Stimulated activated CD8-positive, alpha-beta memory T cell treated with anti-CD3 and anti-CD28 coated beads, Interleukin-7, amount 100 ng/mL, for 24 hours (primary cell): ENCODE results near the gene PRCC.
"Not testable (repeated sequence)": the region's sequence is repeated elsewhere in the genome, so short reads cannot be mapped to it uniquely, and the experiment has no call there.

Experiments
- DNase-seq: peaks from one replicate; pipeline ENCODE4 v3.0.0-alpha.2; 2020; ENCODE audit warnings: low read depth

Gene PRCC

GRCh38 chr1:156744344-156744743, 23.0 kb upstream of the PRCC start:
- DNase-seq = no peak

- no peak for DNase-seq
These were observed 22.4 kb upstream of the PRCC start for GRCh38 chr1:156744786-156745419.

DNA sequence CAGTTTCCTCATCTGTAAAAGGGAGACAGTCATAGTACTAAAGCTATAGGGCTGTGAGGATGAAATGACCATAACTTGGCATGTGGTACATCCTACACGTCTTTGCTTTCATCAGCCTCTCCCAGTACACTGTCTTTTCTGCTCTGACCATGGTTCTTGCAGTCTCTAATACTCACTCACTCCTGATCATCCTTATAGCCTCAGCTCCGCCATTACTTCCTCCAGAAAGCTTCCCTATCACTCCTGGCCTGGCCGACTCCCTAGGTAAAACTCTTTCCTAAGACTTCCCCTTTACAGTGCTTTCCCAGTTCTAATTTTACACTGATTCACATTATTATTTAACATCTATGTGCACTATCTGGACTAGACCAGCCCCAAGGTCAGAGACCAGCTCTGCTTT, 21.5 kb upstream of the PRCC start:
- no peak for DNase-seq

DNA sequence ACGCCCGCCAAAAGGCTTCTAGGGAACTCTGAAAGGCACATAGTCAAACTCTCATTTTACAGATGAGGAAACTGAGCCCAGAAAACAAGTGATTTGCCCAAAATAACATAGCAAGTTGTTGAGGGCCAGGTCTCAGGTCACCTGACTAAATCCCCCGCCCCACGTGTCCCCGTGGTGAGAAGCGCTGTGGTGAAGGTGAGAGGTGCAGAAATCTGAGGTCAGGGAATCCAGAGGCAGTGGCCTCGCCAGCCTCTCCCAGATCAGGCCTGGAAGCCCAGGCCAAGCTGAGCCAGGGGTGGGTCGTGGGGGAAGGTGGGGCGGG, 21.0 kb upstream of the PRCC start:
- DNase-seq = no peak

GRCh38 chr1:156746728-156747631, 20.4 kb upstream of the PRCC start:
- DNase-seq = no peak

DNA sequence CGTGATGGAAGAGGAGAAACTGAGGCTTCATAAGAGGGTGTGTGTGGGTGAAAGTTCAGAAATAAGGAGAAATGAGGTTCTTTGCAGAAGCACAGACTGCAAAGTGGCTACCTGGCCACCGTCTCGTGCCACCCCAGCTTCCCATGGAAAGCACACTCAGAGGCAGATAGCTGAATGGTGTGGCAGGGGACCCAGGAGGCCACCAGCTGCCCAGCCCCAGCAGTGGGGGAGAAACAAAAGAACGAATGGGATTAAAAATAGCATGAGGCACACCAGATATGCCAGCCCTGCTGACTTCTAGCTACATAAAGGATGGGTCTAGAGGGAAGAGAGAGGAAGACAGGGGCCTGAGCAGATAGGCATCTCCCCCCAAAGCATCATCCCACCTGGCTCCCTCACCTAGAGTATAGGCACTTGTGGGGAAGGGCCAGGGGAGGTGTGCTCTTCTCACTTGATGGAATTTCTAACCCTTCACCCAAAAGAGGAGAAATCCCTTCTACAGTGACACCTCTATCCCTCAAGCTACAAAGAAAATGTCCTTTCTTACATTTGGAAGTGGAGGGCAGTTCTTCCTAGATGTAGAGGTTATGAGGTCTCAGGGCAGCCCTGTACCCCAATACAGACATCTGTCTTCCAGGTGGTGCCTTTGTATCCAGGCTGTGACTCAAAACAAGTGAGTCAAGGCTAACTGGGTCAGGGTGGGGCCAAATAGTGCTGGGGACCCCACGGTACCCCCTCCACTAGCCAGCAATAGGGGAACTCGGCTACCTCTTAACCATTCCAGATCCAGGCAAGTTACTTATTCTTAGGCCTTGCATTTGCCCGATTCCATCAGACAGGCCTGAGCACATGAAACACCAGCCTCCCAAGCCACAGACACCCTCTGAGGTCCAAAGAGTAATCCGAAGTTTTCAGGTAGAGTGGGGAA, 19.3 kb upstream of the PRCC start:
- no peak for DNase-seq

DNA sequence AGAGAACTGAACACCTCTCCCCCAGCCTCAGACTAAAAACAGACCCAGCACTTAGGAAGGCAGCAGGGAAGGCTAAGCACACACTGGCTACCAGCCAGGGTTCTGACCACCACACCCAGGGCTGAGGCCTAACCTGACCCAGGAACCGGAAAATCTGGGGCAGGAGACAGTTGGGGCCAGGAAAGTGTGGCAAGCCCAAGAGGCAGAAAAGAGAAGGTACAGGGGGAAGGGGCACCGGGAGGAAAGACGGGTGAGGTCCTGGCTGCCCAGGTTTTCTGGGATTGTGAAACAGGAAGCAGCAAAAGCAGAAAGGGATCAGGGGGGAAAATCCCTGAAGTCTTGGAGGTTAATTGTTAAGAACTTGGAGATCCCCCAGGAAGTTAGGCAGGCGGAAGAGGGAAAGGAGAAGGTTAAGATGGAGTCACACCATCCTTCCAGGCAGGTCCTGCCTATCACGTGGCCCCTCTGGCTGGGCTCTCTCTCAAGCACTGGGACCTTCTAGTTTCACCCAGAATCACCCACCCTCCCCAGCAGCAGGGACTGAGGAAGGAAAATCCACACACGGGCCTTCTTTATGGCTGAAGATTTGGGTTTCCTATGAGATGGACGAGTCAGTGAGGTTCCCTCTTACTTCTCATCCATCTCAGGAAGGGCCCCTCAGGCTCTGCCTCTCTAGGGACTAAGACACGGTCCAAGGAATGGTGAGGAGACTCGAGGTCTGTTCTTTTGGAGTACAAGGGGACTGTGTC, 18.5 kb upstream of the PRCC start:
- no peak for DNase-seq

DNA sequence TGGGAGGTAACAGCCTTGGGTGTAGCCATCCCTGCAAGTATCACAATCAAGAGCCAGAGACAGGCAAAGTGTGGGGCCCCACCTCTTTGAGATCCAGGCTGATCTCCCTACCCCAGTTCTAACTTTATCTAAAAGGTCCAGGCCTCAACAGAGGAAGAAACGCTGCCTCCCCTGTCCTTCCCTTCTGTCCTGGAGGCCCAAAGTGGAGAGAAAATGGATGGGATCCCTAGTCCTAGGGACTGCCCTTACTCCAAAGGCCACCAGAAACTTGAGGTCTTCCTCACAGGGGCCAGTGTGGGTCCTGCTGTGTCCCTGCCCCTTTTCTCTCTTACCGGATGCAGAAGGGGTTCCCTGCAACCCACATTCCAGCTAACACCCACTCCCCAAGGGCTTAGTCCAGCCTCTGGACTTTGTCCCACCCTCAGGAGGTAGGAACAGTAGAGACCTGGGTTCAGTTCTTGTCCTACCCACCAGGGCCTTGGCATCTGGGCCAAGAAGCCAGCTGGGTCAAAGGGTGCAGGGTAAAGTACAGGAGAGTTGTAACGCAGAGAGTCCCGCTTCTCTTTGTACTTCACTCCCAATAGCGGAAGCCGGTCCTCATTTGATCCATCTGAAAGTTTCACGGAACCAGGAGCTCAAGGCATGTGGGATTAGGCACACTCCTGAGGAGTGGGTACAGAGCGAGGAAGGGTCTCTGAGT, 17.8 kb upstream of the PRCC start:
- no peak for DNase-seq

GRCh38 chr1:156750191-156750672, 17.1 kb upstream of the PRCC start:
- DNase-seq = no peak

DNA sequence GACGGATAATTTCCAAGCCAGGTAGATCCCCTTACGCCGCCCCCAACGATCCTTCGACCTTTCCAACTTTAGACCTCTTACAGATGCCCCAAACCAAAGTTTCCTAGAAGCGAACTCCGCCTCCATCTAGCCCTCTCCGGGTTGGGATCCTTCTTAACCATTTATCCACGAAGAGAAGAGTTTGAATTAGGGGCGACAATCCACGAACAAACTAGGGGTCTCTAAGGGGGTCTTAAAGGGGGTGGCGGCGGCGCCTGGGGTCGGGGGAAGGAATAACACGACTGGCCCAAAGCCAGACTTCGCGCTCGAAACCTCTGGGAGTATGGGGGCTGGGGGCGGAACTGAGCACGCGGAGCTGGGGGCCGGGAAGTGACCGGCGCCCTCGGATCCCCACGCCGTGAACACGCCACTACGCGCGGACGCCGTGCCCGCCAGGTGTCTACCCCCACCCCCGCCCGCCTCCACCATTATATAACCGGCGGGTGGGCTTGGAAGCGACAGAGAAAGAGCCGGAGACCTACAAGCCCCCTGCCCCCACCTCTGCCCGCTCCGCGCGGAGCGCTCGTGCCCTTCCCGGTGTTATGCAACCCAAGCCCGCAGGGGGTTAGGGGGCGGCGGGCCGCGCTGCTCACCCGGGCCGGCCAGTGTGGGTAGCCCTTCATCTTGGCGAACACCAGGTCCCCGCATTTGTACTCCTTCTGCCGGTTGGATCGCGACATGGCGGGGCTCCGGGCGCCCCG, 16.5 kb upstream of the PRCC start:
- DNase-seq = no peak

GRCh38 chr1:156751451-156751756, 15.9 kb upstream of the PRCC start, which contains the start of gene HDGF:
Gene HDGF, minus strand, starts transcription at chr1:156751675. Its CDS starts 246 bp downstream, at chr1:156751429.
- no peak for DNase-seq

DNA sequence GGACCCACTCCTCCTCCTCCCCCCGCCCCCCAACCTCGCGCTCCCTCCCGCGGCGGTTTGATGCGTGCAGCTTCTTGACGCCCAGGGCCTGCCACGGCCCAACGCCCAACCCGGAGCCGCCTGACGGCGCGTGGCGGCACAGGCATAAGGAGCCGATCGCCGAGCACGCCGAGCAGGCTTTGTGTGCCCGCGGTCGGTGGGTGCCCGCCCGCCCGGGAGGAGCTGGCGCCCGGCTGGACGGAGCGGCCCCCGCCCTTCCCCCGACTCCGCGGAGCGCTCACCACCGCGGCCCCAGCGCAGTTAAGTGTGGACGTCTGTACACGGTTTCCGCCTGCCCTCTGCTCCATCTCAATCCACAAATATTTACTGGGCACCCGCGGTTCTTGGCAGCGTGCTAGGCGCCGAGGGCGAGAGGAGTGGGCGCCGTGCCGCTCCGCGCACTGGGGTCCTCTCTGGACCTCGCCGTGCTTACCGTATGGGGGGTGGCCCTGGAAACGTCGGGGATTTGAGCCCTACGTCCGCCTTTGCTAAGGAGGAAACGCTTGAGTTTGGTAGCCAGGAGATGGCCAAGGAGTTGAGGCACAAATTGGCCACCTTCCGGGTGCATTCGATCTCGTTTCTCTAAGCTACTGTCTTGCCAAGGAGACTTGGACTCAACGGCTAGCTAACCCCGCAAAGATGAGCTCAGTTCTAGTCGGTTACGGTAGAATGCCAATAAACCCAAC, 15.4 kb upstream of the PRCC start:
- peak; percentile 96 for DNase-seq

DNA sequence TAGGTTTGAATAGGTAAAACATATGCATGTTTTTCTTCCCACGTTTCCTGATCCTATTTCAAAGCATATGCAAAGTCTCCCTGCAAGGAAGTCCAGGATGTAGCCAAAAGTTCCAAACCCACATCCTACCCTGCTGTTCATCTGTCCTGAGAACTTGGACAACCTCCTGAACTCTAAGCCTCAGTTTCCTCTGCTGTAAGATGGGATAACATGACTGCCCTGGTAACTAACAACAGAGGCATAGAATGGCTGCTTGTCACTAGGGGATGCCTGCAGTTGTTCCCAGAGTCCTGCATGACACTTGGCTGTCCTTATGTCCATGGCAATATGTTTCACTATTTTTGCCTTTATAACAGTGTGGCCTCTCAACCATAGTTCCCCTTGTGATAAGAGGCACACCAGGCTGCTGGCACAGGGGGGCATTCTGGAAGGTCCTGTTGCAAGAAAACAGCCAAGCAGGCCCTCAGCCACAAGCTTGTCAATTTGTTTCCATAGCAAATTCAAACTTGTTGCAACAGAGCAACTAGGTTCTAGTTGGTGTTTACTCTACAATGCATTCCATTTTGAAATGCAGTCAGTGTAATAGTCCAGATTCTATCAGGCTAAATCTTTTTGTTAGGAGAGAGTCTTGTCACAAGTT, 14.4 kb upstream of the PRCC start:
- no peak for DNase-seq

GRCh38 chr1:156754219-156754618, 13.1 kb upstream of the PRCC start:
- DNase-seq = no peak

DNA sequence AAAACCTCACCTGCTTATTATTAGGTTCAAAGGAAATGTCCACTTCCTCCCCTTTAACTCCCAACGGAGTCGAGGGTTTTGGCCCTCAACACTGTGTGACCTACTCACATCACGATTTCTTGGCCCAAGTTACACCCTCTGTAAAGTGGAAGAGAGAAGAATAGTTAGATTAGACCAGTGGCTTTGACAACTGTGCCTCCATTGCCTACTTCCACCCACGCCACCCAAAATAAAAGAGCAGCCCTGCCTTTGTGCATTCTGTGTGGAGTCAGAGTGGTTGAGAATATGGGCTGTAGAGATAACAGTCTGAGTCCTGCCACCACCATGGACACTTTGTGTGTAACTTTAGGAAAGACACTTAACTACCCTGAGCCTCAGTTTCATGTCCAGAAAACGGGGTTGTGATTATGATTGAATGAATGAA, 11.8 kb upstream of the PRCC start:
- no peak for DNase-seq

GRCh38 chr1:156756355-156756754, 11.0 kb upstream of the PRCC start:
- DNase-seq = no peak

- not testable (repeated sequence) for DNase-seq
These were observed 9.6 kb upstream of the PRCC start for GRCh38 chr1:156757572-156758253.

- DNase-seq = no peak
These were observed 7.1 kb upstream of the PRCC start for GRCh38 chr1:156760092-156760795.
